ENCODE data around the gene MEOX1. TPM values are rescaled to one million over a fixed set of nuclear protein-coding genes. Genes with fewer than 3 reads are reported as not detected.
"Not testable (repeated sequence)": the region's sequence is repeated elsewhere in the genome, so short reads cannot be mapped to it uniquely, and the experiment has no call there.

Gene MEOX1
- total RNA-seq, 2 experiments from 2014 or later = 4.2 to 4.7 TPM

DNA sequence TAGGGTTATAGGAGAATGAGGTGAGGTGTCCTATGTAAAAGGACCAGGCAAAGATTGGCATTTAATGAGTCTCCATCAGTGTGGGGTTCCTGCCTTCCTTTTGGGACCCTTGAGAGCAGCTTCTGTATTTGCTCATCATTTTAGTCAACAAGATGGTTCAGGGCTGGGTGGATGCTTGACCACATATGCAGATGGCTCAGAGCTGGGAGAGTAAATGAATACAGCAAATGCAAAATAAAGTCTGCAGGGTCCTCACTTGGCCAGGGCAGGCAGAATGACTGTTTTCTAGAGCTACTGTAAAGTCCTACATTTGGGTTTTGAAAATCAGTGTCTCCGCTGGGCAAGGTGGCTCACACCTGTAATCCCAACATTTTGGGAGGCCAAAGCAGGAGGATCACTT, 58.4 kb downstream of the MEOX1 start:
- POLR2A ChIA-PET = no interaction called here
- CTCF ChIA-PET = no interaction called here

DNA sequence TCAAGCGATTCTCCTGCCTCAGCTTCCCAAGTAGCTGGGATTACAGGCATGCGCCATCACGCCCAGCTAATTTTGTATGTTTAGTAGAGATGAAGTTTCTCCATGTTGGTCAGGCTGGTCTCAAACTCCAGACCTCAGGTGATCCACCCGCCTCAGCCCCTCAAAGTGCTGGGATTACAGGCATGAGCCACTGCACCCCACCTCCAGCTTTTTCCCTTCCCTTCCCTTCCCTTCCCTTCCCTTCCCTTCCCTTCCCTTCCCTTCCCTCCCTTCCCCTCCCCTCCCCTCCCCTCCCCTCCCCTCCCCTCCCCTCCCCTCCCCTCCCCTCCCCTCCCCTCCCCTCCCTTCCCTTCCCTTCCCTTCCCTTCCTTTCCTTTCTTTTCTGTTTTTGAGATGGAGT, 59.2 kb downstream of the MEOX1 start:
- peaks cover 11% of the 10 kb centered on the region for H3K27me3 Mint-ChIP-seq
- H3K36me3 Mint-ChIP-seq (ENCODE audit: low read depth); H3K27ac Mint-ChIP-seq; H3K9me3 Mint-ChIP-seq; DNase-seq; CTCF ChIA-PET; POLR2A ChIA-PET; H3K4me3 Mint-ChIP-seq; H3K4me1 Mint-ChIP-seq: not testable (repeated sequence)

More for the DNA sequence above, 58.4 kb downstream of the MEOX1 start:
- Mint-ChIP-seq H3K36me3 (ENCODE audit: low read depth) (no peaks in the 10 kb centered on the region), H3K9me3 (no peaks in the 10 kb centered on the region), H3K27ac (no peak overlapping the region), H3K4me1 (no peaks in the 10 kb centered on the region), H3K4me3 (no peak overlapping the region), H3K27me3 (peaks cover 11% of the 10 kb centered on the region)
- DNase-seq = no peak

DNA sequence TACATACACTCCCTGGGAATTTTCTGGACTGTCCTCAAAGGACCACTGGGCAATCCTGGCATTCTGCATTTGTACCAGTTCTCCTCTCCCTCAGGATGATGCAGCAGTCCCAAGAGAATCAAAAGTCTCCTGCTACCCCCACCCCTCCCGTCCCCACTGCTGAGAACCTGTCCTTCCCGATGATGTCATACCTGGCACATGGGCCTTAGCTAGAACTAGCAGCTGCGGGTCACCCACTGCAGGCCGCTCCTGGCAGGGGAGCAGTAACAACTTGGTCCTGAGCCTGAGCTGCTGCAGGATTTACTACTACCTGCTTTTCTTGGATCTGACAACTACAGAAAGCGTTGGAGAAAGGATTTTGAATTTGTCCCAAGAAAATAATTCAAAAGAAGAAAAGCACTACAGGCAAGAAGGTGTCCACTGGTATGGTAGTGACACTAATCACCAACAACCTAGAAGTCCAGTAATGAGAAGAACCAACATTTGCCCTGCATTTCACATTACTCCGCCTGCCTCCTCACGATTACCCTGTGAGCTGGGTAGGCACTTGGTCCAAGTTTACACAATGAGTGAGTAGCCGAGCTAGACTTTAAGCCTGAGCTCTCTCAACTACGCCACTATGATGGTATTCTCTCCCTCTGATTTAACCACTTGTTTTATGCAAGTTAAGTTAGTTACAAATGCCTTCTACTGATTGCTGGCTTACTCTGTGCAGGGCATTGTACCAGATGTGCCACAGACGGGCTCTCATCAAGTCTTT, 60.3 kb downstream of the MEOX1 start:
- peaks cover 14% of the 10 kb centered on the region for H3K27me3 Mint-ChIP-seq
- H3K36me3 Mint-ChIP-seq (ENCODE audit: low read depth) = no peaks in the 10 kb centered on the region
- no peaks in the 10 kb centered on the region for H3K9me3 Mint-ChIP-seq
- no peaks in the 10 kb centered on the region for H3K4me1 Mint-ChIP-seq
- ChIA-PET CTCF (interaction anchor here (0.7 kb wide), 1 partner anchor 189 kb away, joined by 3 read pairs; no protein-coding TSS in a partner anchor), POLR2A (no interaction called here)
- H3K4me3 Mint-ChIP-seq = no peak overlapping the region
- DNase-seq = no peak
- no peak overlapping the region for H3K27ac Mint-ChIP-seq

DNA sequence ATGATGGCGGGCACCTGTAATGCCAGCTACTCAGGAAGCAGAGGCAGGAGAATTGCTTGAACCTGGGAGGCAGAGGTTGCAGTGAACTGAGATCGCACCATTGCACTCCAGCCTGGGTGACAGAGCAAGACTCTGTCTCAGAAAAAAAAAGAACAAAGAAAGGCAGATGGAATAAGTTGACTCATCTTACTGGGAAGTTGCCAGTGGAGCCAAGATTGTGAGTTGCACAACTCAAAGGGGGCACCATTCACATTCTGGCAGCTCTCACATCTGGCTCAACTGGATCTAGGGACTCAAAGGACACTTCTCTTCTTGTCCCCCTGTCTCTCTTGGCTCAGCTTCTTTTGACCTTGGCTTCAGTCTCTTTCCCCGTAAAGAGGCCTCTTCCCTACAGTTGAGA, 61.9 kb downstream of the MEOX1 start:
- CTCF ChIA-PET = no interaction called here
- Mint-ChIP-seq H3K9me3 (no peaks in the 10 kb centered on the region), H3K4me1 (no peaks in the 10 kb centered on the region), H3K36me3 (ENCODE audit: low read depth) (no peaks in the 10 kb centered on the region), H3K27ac (no peak overlapping the region), H3K4me3 (no peak overlapping the region), H3K27me3 (peaks cover 11% of the 10 kb centered on the region)
- POLR2A ChIA-PET = no interaction called here
- no peak for DNase-seq

DNA sequence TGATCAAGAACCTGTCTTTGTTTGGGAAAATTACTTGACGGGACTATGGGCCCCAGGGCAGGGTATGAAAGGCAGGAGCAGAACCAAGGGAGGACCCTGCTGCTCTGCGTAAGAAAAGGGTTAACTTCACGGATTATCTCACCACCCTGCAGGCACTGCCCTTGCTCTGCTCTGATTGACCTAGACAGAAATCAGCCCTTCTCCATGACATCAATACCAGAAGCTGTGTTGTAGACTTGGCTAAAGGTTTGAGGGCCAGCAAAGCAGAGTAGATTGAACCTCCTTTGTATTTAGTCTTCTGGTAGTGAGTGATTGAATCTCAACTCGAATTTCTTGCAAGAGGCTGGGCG, 62.7 kb downstream of the MEOX1 start:
- Mint-ChIP-seq H3K9me3 (no peaks in the 10 kb centered on the region), H3K27ac (no peak overlapping the region), H3K36me3 (ENCODE audit: low read depth) (no peaks in the 10 kb centered on the region), H3K4me1 (peaks cover 2% of the 10 kb centered on the region), H3K27me3 (peaks cover 8% of the 10 kb centered on the region), H3K4me3 (no peak overlapping the region)
- no peak for DNase-seq
- CTCF ChIA-PET = no interaction called here
- POLR2A ChIA-PET = no interaction called here

DNA sequence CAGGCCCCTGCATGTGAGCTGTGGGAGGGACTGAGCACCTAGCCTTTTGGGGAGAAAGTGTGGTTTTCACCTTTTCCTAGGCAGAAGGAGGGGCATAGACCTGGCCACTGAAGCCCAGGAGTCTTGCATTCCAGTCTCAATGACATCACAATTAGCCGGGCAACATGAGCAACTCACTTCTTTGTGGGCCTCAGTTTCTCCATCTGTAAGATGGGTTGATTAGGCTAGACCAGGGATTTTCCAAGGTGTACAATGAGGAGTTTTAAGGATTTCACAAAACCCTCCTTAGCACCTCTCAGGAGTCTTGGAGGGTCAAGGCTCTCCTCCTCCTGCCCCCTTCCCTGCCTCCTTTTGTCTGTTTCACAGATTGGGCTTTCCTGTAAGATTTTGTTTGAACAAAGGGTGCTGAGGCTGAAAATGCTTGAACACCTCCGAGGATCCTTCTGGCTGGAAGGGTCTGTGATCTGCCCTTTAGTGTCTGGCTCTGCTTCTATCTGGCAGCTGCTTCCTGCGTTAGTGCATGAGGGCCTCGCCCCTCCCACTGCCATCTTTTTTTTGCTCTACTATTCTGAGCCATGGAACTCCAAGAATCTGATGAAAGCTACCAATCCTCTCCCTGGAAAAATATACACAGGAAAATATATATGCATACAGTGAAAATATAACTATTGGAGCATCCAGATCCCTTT, 63.2 kb downstream of the MEOX1 start:
- Mint-ChIP-seq H3K36me3 (ENCODE audit: low read depth) (no peaks in the 10 kb centered on the region), H3K4me3 (no peak overlapping the region), H3K9me3 (no peaks in the 10 kb centered on the region), H3K27me3 (peaks cover 8% of the 10 kb centered on the region), H3K4me1 (peaks cover 2% of the 10 kb centered on the region), H3K27ac (no peak overlapping the region)
- no peak for DNase-seq
- POLR2A ChIA-PET = no interaction called here
- CTCF ChIA-PET = no interaction called here

DNA sequence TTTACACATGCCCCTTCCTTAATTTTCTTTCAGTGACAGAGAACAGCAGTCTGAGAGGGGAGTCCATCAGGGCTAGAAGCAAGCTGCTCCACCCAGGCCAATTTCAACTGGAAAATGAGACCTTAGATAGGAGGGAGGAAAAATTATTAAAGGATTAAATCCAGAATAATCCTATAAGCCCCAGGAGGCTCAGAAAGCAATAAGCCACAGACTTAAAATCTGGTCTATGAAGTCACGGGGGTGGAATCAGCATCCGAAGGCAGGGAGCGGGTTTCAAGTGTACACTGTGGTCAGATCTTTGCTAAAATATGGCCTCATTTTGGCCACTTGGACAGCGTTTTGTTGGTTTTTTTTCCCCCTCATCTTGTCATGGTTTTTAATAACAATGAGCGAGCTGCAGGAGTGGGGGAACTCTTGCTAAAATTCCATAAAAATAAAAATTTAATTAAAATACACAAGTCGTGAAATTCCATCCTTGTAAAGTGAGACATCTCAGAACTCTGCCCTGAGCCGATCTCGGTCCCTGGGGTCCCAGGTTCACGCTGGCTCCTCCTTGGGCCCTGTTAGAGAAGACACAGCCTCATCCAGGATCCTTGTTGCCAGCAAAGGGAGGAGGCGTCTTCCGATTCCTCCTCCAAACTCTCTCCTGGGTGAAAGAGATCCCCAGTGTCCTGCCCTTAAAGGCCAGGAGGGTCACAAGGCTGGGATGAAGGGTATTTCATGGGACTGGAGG, 63.9 kb downstream of the MEOX1 start:
- POLR2A ChIA-PET = no interaction called here
- H3K27ac Mint-ChIP-seq = no peak overlapping the region
- DNase-seq = no peak
- H3K36me3 Mint-ChIP-seq (ENCODE audit: low read depth) = no peaks in the 10 kb centered on the region
- CTCF ChIA-PET = interaction anchor here (1.1 kb wide), 1 partner anchor 21 kb away, joined by 4 read pairs; no protein-coding TSS in a partner anchor
- H3K9me3 Mint-ChIP-seq = no peaks in the 10 kb centered on the region
- H3K27me3 Mint-ChIP-seq = peaks cover 8% of the 10 kb centered on the region
- no peak overlapping the region for H3K4me3 Mint-ChIP-seq
- peaks cover 2% of the 10 kb centered on the region for H3K4me1 Mint-ChIP-seq

DNA sequence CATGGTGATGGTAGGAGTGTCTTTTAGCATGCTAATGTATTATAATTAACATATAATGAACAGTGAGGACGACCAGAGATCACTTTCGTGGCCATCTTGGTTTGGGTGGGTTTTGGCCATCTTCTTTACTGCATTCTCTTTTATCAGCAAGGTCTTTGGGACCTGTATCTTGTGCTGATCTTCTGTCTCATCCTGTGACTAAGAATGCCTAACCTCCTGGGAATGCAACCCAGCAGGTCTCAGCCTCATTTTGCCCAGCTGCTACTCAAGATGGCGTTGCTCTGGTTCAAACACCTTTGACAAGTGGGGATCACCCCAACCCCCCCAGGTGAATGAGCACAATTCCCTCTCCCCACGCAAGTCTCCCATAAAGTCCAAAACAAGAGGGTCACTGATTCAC, 66.3 kb downstream of the MEOX1 start:
- H3K9me3 Mint-ChIP-seq = no peaks in the 10 kb centered on the region
- H3K27me3 Mint-ChIP-seq = peaks cover 5% of the 10 kb centered on the region
- no peak for DNase-seq
- no peak overlapping the region for H3K27ac Mint-ChIP-seq
- no peak overlapping the region for H3K4me3 Mint-ChIP-seq
- H3K36me3 Mint-ChIP-seq (ENCODE audit: low read depth) = no peaks in the 10 kb centered on the region
- ChIA-PET CTCF (no interaction called here), POLR2A (no interaction called here)
- H3K4me1 Mint-ChIP-seq = peaks cover 2% of the 10 kb centered on the region

DNA sequence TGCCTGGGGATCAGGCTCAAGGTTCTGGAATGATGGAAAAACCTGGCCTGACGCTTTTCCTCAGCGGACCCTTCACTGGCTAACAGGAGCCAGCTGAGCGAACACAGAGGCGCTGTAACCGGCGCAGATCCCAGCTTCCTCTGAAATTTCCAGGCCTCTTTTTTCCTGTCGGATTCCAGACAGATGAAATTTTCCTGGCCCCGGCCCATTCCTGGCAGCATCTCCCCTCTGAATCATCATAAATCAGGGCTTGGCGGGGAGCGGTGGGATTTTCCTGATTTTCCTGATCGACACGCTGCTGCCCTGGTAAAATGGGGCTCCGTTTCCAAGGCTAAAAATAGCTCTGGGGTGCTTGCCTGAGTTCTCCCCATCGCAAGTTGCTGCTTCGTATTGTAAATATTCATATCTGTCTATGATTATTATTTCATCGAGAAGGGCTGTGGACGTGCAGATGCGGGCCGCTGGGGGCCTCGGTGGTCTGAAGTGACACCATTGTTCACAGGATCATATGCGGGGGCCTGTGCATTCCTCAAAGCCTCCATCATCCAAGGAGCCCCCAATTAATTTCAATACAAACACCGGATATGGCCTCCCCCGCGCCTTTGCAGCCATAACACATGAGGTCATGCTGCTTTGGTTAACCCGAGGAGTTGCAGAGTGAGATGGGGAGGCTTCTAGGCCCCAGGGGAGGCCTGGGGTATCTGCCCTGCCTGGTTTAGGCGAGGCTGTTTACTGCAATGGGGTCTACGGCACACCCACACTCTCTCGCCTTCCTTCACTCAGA, 69.8 kb downstream of the MEOX1 start:
- no peak for DNase-seq
- no peak overlapping the region for H3K27ac Mint-ChIP-seq
- H3K27me3 Mint-ChIP-seq = peaks cover 5% of the 10 kb centered on the region
- ChIA-PET CTCF (interaction anchor here (1.2 kb wide), 1 partner anchor 15 kb away, joined by 3 read pairs; no protein-coding TSS in a partner anchor), POLR2A (no interaction called here)
- H3K9me3 Mint-ChIP-seq = no peaks in the 10 kb centered on the region
- H3K4me3 Mint-ChIP-seq = no peak overlapping the region
- peaks cover 2% of the 10 kb centered on the region for H3K4me1 Mint-ChIP-seq
- H3K36me3 Mint-ChIP-seq (ENCODE audit: low read depth) = no peaks in the 10 kb centered on the region

DNA sequence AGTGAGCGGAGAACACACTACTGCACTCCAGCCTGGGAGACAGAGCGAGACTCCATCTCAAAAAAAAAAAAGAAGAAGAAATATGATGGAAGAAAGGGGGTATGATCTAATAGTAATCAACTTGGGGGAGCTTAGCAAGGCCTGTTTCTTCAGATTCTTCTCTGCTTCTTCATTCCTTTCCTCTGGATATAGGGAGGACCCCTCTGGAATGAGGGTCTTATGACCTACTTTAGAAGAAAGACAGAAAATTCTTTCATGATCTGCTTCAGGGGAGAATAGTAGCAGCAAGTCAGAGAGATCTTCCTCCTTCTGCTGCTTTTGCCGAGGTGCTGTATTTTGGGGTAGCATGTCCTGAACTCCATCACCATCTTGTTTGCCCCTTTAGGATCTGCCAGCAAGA, 70.7 kb downstream of the MEOX1 start:
- CTCF ChIA-PET = interaction anchor here (1.2 kb wide), 1 partner anchor 14 kb away, joined by 3 read pairs; no protein-coding TSS in a partner anchor
- POLR2A ChIA-PET = no interaction called here

More for the DNA sequence above, 70.7 kb downstream of the MEOX1 start:
- H3K4me3 Mint-ChIP-seq = no peak overlapping the region
- H3K27ac Mint-ChIP-seq = no peak overlapping the region
- H3K27me3 Mint-ChIP-seq = peaks cover 2% of the 10 kb centered on the region
- no peak for DNase-seq
- H3K4me1 Mint-ChIP-seq = peaks cover 2% of the 10 kb centered on the region
- no peaks in the 10 kb centered on the region for H3K9me3 Mint-ChIP-seq
- H3K36me3 Mint-ChIP-seq (ENCODE audit: low read depth) = no peaks in the 10 kb centered on the region
